Heart right ventricle (tissue), 16 donors: ENCODE results near the gene ABL1. TPM values are rescaled to one million over a fixed set of nuclear protein-coding genes. Genes with fewer than 3 reads are reported as not detected.
"Not testable (repeated sequence)": the region's sequence is repeated elsewhere in the genome, so short reads cannot be mapped to it uniquely, and the experiment has no call there.

Experiments used
- ATAC-seq, 8 donors: fragments of 200-7000 bp; cut with Tn5 transposase; one replicate each; pipeline ENCODE4 v1.9.1; 2020; ENCODE audit warnings: mild to moderate bottlenecking in 8 of 8, moderate library complexity in 8 of 8, moderate number of reproducible peaks in 1 of 8
- DNase-seq, 2 donors: peaks; one replicate each; pipeline ENCODE4 v3.0.0-alpha.2; 2020
- H3K27ac ChIP-seq, 10 donors: fragments of 200-600 bp; sonication (generic) in 2 of 10; one replicate each; pipeline versions ENCODE4 v1.5.0 to v1.8.0; 2020 to 2022; ENCODE audit warnings: mild to moderate bottlenecking in 3 of 10
- H3K27me3 ChIP-seq, 7 donors: fragments of 200-600 bp; one replicate each; pipeline ENCODE4 v1.8.0; 2021 to 2022; ENCODE audit warnings: mild to moderate bottlenecking in 2 of 7
- H3K36me3 ChIP-seq, 9 donors: fragments of 200-600 bp; sonication (generic) in 1 of 9; one replicate each; pipeline versions ENCODE4 v1.5.0 to v1.8.0; 2020 to 2022; ENCODE audit warnings: mild to moderate bottlenecking in 2 of 9
- H3K4me1 ChIP-seq, 9 donors: fragments of 200-600 bp; sonication (generic) in 1 of 9; one replicate each; pipeline versions ENCODE4 v1.5.0 to v1.8.0; 2020 to 2022; ENCODE audit warnings: mild to moderate bottlenecking in 4 of 9
- H3K4me3 ChIP-seq, 10 donors: fragments of 200-600 bp; sonication (generic) in 2 of 10; one replicate each; pipeline versions ENCODE4 v1.5.0 to v1.8.0; 2020 to 2022; ENCODE audit warnings: mild to moderate bottlenecking in 7 of 10, moderate library complexity in 2 of 10
- H3K9me3 ChIP-seq, 11 donors: fragments of 200-600 bp in 10 of 11; sonication (generic) in 2 of 11; one replicate each; pipeline versions ENCODE4 v1.5.0 to v1.8.0; 2013 to 2022; ENCODE audit warnings: mild to moderate bottlenecking in 2 of 11, control low read depth in 1 of 11, moderate library complexity in 1 of 11
- WGBS, 2 donors: extraction: QIAGEN DNeasy Blood & Tissue Kit; methylation state at CpG; one replicate each; pipeline ENCODE4 v1.1.7; 2013; ENCODE audit warnings: inconsistent platforms in 1 of 2; 5-methylcytosine and 5-hydroxymethylcytosine counted together
- intact Hi-C, 10 donors: fragments of 100-400 bp; cut with DNase I; formaldehyde crosslinking; loops; one replicate each; pipeline versions ENCODE4 v1.11.1 to v1.14.2; 2022
- polyA plus RNA-seq, 2 donors: library from polyadenylated mRNA; stranded (reverse); fragments of 200-250 nt; gene quantifications; one replicate each; pipeline ENCODE4 v1.2.3, GENCODE V29; 2013
- total RNA-seq, 10 donors: library from RNA; stranded (reverse); fragmentation: NEBNext Ultra II Directional in 3 of 10; extraction: Animal tissue kit (Norgen Biotek cat#: 25700) in 3 of 10; gene quantifications; one replicate each; pipeline versions ENCODE4 v1.2.1 to v1.2.4, GENCODE V29; 2021 to 2023
- TF ChIP-seq, protein P1 (sequence below), 9 donors: fragments of 200-600 bp; sonication (generic) in 2 of 9; IDR thresholded peaks; one replicate each; pipeline versions ENCODE4 v1.5.0 to v1.8.0; 2021 to 2022; ENCODE audit warnings: antibody characterized with exemption in 9 of 9, mild to moderate bottlenecking in 5 of 9, moderate library complexity in 1 of 9
- donor health status: Arrhythmogenic right ventricular cardiomyopathy.
- donor health status: ischemic (EF 13 %, LVEDD 7.1; RV severe dilation, severe dysfunction).
- donor health status: healthy with polysubstance abuse.
- donor health status: DM: no; HTN: yes; CAD: no.
- donor health status: DM: no; HTN: no; CAD: no.
- donor health status: ischemic (EF 25% LVEDD 6.9; RV normal size, moderate dysfunction).
- donor health status: ischemic (EF 25% LVEDD 5.7; RV mildly dilated, moderate dysfunction).
- donor health status: healthy.
- donor health status: DM: yes; HTN: yes; CAD: no.
- donor health status: Ischemic cardiomyopathy.
- donor health status: ischemic (EF 35%, LVEDD 5.7; RV mildly dilated, moderate dysfunction).
- donor health status: nonischemic (EF 11% LVEDD 7.7; RV severe dilation, severe dysfunction).
- donor health status: DM: yes; HTN: yes; CAD: no.
- donor health status: PGD.
- donor health status: ischemic (EF 29% LVEDD 5.4; RV normal size, mild dysfunction).
- donor health status: nonischemic (EF 23%, LVEDD 6.1; RV moderate dilation, normal function).

The ABL1 gene
- total and polyA plus RNA-seq, 12 donors: 16.2 to 48.8 (median 33.3) TPM

DNA sequence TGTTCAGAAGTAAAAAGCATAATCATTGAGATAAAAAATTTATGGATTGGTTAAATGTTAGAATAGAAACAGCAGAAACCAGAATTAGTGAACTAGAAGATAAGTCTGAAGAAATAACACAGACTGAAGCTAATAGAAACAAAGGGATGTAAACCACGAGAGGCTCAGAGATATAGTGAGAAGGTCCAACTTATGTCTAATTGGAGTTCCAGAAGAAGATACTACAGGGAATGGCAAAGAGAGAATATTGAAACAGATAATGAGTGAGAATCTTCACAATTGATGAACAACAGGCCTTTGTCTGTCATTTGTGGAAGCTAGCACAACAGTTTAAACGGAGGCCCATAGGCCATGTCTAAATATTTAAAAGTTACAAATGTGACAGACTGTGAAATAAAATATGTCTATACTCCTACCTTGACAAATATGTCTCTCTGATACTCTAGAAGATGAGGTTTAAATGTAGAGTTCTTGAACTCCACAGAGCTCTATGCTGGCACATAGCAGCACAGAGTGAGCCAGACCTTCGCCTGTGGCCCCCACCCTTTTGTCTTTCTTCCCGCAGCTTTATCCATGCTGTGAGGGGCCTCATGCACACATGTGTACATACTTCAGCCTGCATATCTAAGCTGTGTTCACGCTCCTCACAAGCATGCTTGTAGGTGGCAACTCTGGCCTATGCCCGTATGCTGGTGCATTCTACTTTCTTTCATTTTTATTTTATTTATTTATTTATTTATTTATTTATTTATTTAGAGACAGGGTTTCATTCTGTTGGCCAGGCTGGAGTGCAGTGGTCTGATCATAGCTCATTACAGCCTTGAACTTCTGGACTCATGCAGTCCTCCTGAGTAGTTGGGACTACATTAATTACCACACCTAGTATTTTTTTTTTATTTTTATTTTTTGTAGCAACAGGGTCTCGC is 45.0 kb upstream of the ABL1 start:
- TF ChIP-seq, protein P1, sequence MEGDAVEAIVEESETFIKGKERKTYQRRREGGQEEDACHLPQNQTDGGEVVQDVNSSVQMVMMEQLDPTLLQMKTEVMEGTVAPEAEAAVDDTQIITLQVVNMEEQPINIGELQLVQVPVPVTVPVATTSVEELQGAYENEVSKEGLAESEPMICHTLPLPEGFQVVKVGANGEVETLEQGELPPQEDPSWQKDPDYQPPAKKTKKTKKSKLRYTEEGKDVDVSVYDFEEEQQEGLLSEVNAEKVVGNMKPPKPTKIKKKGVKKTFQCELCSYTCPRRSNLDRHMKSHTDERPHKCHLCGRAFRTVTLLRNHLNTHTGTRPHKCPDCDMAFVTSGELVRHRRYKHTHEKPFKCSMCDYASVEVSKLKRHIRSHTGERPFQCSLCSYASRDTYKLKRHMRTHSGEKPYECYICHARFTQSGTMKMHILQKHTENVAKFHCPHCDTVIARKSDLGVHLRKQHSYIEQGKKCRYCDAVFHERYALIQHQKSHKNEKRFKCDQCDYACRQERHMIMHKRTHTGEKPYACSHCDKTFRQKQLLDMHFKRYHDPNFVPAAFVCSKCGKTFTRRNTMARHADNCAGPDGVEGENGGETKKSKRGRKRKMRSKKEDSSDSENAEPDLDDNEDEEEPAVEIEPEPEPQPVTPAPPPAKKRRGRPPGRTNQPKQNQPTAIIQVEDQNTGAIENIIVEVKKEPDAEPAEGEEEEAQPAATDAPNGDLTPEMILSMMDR (IDR thresholded peaks at IDR 0.05): no peak
- Histone ChIP-seq H3K4me3 (no peak overlapping the region), H3K27ac (no peak overlapping the region), H3K4me1 (peaks cover 4 to 33% (median 15%) of the 10 kb centered on the region in 9 donors), H3K9me3 (peaks cover 0 to 17% (median 10%) of the 10 kb centered on the region in 11 donors), H3K27me3 (no peaks in the 10 kb centered on the region), H3K36me3 (no peaks in the 10 kb centered on the region)
- no peak for ATAC-seq
- WGBS, 2 donors: 96 to 99% methylated on average over 7 of the region's 7 CpGs
- no peak for DNase-seq
- intact Hi-C loops: loop anchor here in 3 of 10 donors (5.0 to 10.0 kb wide), 3 partner anchors 37 to 45 kb away; partner anchors contain the start of gene ABL1 (in 1 of the 3)

DNA sequence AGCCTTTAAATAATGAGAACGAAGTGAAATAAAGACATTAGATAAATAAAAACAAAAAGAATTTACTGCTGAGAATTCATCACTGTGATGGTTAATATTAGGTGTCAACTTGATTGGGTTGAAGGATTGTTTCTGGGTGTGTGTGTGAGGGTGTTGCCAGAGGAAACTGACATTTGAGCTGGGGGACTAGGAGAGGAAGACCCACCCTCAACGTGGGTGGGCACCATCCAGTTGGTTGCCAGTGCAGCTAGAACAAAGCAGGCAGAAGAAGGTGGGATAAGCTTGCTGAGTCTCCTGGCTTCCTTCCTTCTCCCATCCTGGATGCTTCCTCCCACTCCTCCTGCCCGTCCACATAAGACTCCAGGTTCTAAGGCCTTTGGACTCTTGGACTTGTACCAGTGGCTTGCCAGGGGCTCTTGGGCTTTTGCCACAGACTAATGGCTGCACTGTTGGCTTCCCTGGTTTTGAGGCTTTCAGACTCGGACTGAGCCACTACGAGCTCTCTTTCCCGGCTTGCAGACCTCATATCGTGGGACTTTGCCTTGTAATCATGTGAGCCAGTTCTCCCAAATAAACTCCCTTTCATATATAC is 43.7 kb upstream of the ABL1 start:
- H3K27ac ChIP-seq: no peak overlapping the region
- TF ChIP-seq, protein P1 (IDR thresholded peaks at IDR 0.05): no peak
- H3K9me3 ChIP-seq: peaks cover 0 to 17% (median 10%) of the 10 kb centered on the region in 11 donors
- DNase-seq: no peak
- H3K36me3 ChIP-seq: no peaks in the 10 kb centered on the region
- intact Hi-C loops: no loop called here
- H3K4me1 ChIP-seq: peaks cover 0 to 28% (median 8%) of the 10 kb centered on the region in 9 donors
- no peak for ATAC-seq
- WGBS, 2 donors: 78 to 81% methylated on average over 7 of the region's 7 CpGs
- H3K27me3 ChIP-seq: no peaks in the 10 kb centered on the region
- no peak overlapping the region for H3K4me3 ChIP-seq

DNA sequence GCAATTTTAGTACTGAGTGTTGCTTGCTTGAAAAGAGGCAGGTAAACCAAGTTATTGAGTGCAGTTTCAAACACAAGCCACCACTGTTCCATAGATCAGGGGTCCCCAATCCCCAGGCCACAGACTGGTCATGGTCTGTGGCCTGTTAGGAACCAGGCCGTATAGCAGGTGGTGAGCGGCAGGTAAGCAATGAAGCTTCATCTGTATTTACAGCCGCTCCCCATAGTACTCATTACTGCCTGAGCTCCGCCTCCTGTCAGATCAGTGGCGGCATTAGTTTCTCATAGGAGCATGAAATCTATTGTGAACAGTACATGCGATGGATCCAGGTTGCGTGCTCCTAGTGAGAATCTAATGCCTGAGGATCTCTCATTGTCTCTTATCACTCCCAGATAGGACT is 41.5 kb upstream of the ABL1 start:
- DNase-seq (no peak), ATAC-seq (no peak)
- TF ChIP-seq, protein P1 (IDR thresholded peaks at IDR 0.05): no peak
- no peaks in the 10 kb centered on the region for H3K36me3 ChIP-seq
- peaks cover 0 to 17% (median 10%) of the 10 kb centered on the region in 11 donors for H3K9me3 ChIP-seq
- peak overlapping the region in 1 of 10 donors; percentile 50 for H3K27ac ChIP-seq
- no peak overlapping the region for H3K4me3 ChIP-seq
- peaks cover 0 to 21% (median 6%) of the 10 kb centered on the region in 9 donors for H3K4me1 ChIP-seq
- intact Hi-C loops: no loop called here
- 89 to 98% methylated on average over 7 of the region's 7 CpGs for WGBS, 2 donors
- no peaks in the 10 kb centered on the region for H3K27me3 ChIP-seq

DNA sequence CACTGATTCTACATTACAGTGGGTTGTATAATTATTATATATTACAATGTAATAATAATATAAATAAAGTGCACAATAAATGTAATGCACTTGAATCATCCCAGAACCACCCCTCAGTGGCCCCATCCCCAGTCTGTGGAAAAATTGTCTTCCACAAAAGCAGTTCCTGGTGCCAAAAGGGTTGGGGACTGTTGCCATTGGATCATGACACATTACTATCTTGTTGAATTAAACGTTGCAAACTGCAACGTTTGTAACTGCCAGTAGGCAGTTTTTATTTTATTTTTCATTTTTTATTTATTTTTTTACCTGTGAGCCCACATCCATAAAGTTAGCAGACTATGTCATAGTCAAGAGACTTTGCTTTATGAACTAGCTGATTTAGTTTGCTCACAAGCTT is 41.0 kb upstream of the ABL1 start:
- H3K27me3 ChIP-seq, H3K4me3 ChIP-seq, DNase-seq, ATAC-seq, intact Hi-C loops, H3K36me3 ChIP-seq: not testable (repeated sequence)
- 36 to 45% methylated on average over 2 of the region's 2 CpGs for WGBS, 2 donors
- Histone ChIP-seq H3K27ac (peak overlapping the region in 1 of 10 donors; percentile 50), H3K9me3 (peaks cover 0 to 13% (median 10%) of the 10 kb centered on the region in 11 donors), H3K4me1 (peaks cover 0 to 21% (median 6%) of the 10 kb centered on the region in 9 donors)

DNA sequence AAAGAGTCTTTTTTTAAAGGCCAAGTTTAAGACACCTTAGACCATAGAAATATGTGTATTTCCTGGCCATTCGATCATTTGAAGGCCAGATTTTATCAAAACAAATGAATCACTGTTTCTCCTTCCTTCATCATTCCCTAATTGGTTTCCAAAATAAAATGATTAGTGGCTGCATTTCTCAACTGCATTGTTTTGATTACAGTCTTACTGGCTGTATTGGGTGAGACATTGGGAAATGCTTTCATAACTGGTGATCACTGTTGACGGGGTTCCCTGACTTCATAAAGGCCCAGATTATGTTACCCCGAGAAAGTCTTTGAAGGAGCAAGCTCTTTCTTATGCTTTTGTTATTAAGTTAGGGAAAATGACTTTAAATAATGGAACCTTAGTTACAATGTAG is 40.6 kb upstream of the ABL1 start:
- 64 to 75% methylated on average over 3 of the region's 3 CpGs for WGBS, 2 donors
- H3K36me3 ChIP-seq, DNase-seq, H3K27me3 ChIP-seq, intact Hi-C loops, H3K4me3 ChIP-seq, H3K9me3 ChIP-seq: not testable (repeated sequence)
- ATAC-seq: peak in 1 of 8 donors; percentile 42
- Histone ChIP-seq H3K27ac (peak overlapping the region in 6 of 10 donors; percentile 31 to 64 (median 39)), H3K4me1 (peaks cover 0 to 21% (median 6%) of the 10 kb centered on the region in 9 donors)
